ENCODE results near the gene CDCA4.

The CDCA4 gene

GRCh38 chr14:104977681-104978653, 42.9 kb downstream of the CDCA4 start, which contains the start of gene AHNAK2:
TSS of gene AHNAK2 (minus strand) at chr14:104978374. CDS start at chr14:104978237, 137 bp downstream.
- H3K4me1 ChIP-seq (ENCODE audit: control insufficient read depth, low read length) = peaks cover 14% of the 10 kb centered on the region
- H3K9me2 ChIP-seq (replicated peaks; ENCODE audit: control insufficient read depth, low read length) = no peaks in the 10 kb centered on the region
- no peaks in the 10 kb centered on the region for H3K79me2 ChIP-seq (ENCODE audit: control insufficient read depth, low read length)
- H3K27ac ChIP-seq (ENCODE audit: low read depth, low read length) = no peak within 1 kb of the TSS
- no peaks in the 10 kb centered on the region for H3K36me3 ChIP-seq (ENCODE audit: control insufficient read depth, low read length)
- H3K9me3 ChIP-seq (ENCODE audit: control insufficient read depth, insufficient read depth, low read length) = no peaks in the 10 kb centered on the region
- peak within 1 kb of the TSS; percentile 54 for H3K4me2 ChIP-seq (ENCODE audit: low read length)
- H3K4me3 ChIP-seq (ENCODE audit: low read length) = peak within 1 kb of the TSS; percentile 55
- no peak; the same call in 1 of the 2 replicates for TF ChIP-seq EZH2phosphoT487 (IDR thresholded peaks at IDR 0.05; ENCODE audit: borderline replicate concordance, low read length)
- TF ChIP-seq, protein P1, sequence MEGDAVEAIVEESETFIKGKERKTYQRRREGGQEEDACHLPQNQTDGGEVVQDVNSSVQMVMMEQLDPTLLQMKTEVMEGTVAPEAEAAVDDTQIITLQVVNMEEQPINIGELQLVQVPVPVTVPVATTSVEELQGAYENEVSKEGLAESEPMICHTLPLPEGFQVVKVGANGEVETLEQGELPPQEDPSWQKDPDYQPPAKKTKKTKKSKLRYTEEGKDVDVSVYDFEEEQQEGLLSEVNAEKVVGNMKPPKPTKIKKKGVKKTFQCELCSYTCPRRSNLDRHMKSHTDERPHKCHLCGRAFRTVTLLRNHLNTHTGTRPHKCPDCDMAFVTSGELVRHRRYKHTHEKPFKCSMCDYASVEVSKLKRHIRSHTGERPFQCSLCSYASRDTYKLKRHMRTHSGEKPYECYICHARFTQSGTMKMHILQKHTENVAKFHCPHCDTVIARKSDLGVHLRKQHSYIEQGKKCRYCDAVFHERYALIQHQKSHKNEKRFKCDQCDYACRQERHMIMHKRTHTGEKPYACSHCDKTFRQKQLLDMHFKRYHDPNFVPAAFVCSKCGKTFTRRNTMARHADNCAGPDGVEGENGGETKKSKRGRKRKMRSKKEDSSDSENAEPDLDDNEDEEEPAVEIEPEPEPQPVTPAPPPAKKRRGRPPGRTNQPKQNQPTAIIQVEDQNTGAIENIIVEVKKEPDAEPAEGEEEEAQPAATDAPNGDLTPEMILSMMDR (IDR thresholded peaks at IDR 0.05; ENCODE audit: low read depth, low read length, poor library complexity, severe bottlenecking) = no peak
- peaks cover 46% of the 10 kb centered on the region for H3K27me3 ChIP-seq (ENCODE audit: control insufficient read depth, low read length)
- no peaks in the 10 kb centered on the region for H3F3A ChIP-seq (ENCODE audit: control insufficient read depth, insufficient read depth)
- no peaks in the 10 kb centered on the region for H4K20me1 ChIP-seq (ENCODE audit: control insufficient read depth, insufficient read depth, low read depth, low read length)

DNA sequence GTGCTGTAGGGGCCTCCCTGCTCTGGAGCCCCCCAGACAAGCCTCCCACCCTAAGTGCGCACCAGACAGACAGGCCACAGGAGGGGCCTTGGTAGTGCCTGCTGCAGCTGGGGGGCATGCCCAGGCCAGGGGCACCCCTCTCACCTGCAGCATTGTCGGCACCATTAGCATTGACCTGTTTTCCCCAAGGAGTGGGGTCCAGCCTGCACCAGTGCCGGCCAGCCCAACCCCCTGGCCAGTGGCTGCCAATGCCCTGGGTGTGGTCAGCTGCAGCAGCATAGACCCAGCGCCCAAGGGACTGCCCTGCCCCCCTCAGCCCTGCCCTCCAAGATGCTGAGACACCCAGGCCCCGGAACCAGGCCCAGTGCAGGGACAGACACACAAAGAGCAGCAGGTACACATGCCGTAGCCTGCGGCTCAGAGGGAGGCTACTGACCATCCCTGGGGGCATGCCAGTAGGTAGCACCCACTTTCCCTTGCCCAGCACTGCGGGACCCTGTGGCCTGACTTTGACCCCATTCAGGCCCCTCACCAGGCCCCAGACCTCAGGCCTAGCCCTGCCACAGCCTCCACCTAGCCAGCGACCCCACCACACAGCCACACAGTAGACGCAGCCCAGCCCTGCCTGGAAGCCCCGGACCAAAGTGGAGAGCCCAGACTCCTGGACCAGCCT, 43.7 kb downstream of the CDCA4 start:
- Histone ChIP-seq H3K79me2 (ENCODE audit: control insufficient read depth, low read length) (no peaks in the 10 kb centered on the region), H3K27ac (ENCODE audit: low read depth, low read length) (no peak overlapping the region), H4K20me1 (ENCODE audit: control insufficient read depth, insufficient read depth, low read depth, low read length) (no peaks in the 10 kb centered on the region), H3K9me2 (replicated peaks; ENCODE audit: control insufficient read depth, low read length) (no peaks in the 10 kb centered on the region), H3K27me3 (ENCODE audit: control insufficient read depth, low read length) (peaks cover 39% of the 10 kb centered on the region), H3K4me2 (ENCODE audit: low read length) (peak overlapping the region; percentile 54), H3K36me3 (ENCODE audit: control insufficient read depth, low read length) (no peaks in the 10 kb centered on the region), H3K4me1 (ENCODE audit: control insufficient read depth, low read length) (peaks cover 9% of the 10 kb centered on the region), H3K9me3 (ENCODE audit: control insufficient read depth, insufficient read depth, low read length) (no peaks in the 10 kb centered on the region), H3K4me3 (ENCODE audit: low read length) (no peak overlapping the region), H3F3A (ENCODE audit: control insufficient read depth, insufficient read depth) (no peaks in the 10 kb centered on the region)
- TF ChIP-seq, protein P1 (IDR thresholded peaks at IDR 0.05; ENCODE audit: low read depth, low read length, poor library complexity, severe bottlenecking) = no peak
- TF ChIP-seq EZH2phosphoT487 (IDR thresholded peaks at IDR 0.05; ENCODE audit: borderline replicate concordance, low read length) = no peak

DNA sequence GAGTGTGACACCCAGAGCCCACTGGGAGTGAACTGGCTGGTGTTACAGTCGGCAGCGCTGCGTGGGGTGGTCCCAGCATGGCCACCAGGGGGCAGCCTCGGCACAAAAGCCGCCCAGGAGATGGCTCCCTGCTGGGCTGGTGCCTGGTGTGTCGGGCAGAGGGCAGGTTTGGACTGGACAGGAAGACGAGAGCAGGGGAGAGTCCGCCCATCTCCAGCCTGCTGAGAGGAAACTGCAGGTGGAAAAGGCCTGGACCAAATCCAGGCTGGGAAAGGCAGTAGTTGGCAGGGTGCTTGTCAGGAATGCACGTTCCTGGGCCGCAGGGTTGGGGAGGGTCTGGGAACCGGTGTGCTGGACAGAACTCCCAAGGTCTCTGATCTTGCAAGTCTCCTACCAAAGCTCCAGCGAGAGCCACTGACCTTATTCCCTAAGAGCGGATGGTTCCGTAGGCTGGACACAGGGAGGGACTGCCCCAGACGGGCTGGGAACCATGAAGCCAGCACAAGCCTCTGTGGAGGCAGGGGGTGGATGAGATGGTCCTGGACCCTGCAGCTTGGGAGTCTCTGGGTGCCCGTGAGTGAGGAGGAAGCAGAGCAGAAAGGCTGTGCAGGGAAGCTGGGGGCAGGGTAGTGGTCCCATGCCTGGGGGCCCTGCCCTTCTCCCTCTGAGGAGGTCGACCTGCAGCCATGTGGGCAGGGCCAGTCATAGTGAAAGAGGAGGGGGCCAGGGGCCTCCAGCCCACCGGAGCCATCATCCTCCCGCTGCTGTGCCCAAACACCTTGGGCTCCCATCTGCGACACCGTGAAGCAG, 44.5 kb downstream of the CDCA4 start:
- Histone ChIP-seq H3K9me3 (ENCODE audit: control insufficient read depth, insufficient read depth, low read length) (no peaks in the 10 kb centered on the region), H3F3A (ENCODE audit: control insufficient read depth, insufficient read depth) (no peaks in the 10 kb centered on the region), H3K27me3 (ENCODE audit: control insufficient read depth, low read length) (peaks cover 37% of the 10 kb centered on the region), H3K79me2 (ENCODE audit: control insufficient read depth, low read length) (no peaks in the 10 kb centered on the region), H3K27ac (ENCODE audit: low read depth, low read length) (no peak overlapping the region), H3K4me1 (ENCODE audit: control insufficient read depth, low read length) (peaks cover 9% of the 10 kb centered on the region), H3K36me3 (ENCODE audit: control insufficient read depth, low read length) (no peaks in the 10 kb centered on the region), H3K4me3 (ENCODE audit: low read length) (no peak overlapping the region), H3K9me2 (replicated peaks; ENCODE audit: control insufficient read depth, low read length) (no peaks in the 10 kb centered on the region), H3K4me2 (ENCODE audit: low read length) (peak overlapping the region; percentile 43), H4K20me1 (ENCODE audit: control insufficient read depth, insufficient read depth, low read depth, low read length) (no peaks in the 10 kb centered on the region)
- TF ChIP-seq EZH2phosphoT487 (IDR thresholded peaks at IDR 0.05; ENCODE audit: borderline replicate concordance, low read length) = no peak
- TF ChIP-seq, protein P1 (IDR thresholded peaks at IDR 0.05; ENCODE audit: low read depth, low read length, poor library complexity, severe bottlenecking) = peak; percentile 80
